Activated T-cell treated with anti-CD3 and anti-CD28 coated beads for 4 hours (primary cell): ENCODE data around the gene PRRC2A.

Experiments
- DNase-seq: peaks from one replicate; pipeline ENCODE4 v3.0.0-alpha.2; 2020

Gene PRRC2A

DNA sequence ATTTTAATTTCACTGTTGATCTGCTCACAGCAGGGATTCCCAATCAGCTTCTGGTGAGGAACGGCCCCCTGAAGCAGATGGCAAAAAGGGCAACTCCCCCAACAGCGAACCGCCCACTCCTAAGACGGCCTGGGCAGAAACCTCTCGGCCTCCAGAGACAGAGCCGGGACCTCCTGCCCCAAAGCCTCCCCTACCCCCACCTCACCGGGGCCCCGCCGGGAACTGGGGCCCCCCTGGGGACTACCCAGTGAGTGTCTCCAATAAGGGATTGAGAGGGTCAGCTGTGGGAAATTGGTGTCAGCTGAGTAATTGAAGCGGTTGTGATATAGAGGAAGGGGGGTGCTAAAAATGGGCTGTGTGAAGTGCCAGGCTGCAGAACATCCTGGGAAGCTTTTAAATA lies 6.4 kb downstream of the PRRC2A start:
- no peak for DNase-seq

DNA sequence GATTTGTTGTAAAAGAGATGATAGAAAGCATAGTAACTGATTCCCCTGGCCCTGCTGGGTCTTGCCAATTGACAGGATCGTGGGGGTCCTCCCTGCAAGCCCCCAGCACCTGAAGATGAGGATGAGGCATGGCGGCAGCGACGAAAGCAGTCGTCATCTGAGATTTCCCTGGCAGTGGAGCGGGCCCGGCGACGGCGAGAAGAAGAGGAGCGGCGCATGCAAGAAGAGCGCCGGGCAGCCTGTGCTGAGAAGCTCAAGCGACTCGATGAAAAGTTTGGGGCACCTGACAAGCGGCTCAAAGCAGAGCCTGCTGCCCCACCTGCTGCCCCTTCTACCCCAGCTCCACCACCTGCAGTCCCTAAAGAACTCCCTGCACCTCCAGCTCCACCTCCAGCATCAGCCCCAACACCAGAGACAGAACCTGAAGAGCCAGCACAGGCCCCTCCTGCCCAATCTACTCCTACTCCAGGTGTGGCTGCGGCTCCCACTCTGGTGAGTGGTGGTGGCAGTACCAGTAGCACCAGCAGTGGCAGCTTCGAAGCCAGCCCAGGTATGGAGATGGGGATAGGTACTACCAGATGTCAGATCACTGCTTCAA lies 7.3 kb downstream of the PRRC2A start:
- DNase-seq = no peak

DNA sequence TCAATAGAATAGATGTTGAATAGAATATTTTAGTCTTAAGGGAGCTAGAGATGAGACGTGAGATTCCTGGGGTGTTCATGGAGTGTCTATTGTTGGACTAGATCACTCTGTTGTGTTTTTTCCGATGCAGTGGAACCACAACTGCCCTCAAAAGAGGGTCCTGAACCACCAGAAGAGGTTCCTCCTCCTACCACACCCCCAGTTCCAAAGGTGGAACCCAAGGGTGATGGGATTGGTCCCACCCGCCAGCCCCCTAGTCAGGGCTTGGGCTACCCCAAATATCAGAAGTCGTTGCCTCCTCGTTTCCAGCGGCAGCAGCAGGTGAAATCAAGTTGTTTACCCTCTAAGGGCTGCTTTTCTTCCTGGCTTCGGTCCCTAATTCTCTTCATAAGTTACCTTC lies 8.5 kb downstream of the PRRC2A start:
- no peak for DNase-seq

DNA sequence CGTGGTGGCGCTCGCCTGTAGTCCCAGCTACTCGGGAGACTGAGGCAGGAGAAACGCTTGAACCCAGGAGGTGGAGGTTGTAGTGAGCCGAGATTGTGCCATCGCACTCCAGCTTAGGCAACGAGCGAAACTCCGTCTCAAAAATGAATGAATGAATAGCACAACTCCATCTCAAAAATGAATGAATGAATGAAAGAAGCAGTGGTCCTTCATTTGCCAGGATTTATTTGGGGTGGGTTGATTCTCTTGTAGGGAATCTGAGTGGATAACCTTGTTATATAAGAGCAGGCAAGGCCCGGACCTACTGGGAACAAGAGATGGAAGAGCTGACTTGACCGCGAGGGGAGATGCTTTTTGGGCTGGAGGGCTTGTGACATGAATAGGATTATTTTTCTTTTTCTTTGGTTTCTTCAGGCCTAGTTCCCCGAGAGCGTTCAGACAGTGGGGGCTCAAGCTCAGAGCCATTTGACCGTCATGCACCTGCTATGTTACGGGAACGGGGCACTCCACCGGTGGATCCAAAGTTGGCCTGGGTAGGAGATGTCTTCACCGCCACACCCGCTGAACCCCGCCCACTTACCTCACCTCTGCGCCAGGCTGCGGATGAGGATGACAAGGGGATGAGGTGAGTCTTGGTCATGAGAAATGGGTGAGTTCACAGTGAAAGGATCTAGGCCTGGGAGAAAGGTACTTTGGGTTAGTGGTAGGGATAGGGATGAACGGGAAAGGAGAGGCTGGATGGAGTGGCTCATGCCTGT lies 9.8 kb downstream of the PRRC2A start:
- DNase-seq = no peak

DNA sequence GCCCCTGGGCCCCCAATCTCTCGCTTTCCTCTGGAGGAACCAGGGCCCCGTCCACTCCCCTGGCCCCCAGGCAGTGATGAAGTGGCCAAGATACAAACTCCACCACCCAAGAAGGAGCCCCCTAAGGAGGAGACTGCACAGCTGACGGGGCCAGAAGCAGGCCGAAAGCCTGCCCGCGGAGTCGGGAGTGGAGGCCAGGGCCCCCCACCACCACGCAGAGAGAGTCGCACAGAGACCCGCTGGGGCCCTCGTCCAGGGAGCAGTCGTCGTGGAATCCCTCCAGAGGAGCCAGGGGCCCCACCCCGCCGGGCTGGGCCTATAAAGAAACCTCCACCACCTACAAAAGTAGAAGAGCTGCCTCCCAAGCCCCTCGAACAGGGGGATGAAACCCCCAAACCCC lies 10.7 kb downstream of the PRRC2A start:
- DNase-seq = no peak

DNA sequence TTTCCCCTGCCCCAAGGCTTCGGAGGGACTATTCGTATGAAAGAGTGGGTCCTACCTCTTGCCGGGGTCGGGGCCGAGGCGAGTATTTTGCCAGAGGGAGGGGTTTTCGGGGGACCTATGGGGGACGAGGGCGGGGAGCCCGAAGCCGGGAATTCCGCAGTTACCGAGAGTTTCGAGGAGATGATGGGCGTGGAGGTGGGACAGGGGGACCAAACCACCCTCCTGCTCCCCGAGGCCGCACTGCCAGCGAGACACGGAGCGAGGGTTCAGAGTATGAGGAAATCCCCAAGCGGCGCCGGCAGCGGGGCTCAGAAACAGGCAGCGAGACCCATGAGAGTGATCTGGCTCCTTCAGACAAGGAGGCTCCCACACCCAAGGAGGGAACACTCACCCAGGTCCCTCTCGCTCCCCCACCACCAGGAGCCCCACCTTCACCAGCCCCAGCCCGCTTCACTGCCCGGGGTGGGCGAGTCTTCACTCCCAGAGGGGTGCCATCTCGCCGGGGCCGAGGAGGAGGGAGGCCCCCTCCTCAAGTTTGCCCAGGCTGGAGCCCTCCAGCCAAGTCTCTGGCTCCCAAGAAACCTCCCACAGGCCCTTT lies 11.3 kb downstream of the PRRC2A start:
- no peak for DNase-seq

DNA sequence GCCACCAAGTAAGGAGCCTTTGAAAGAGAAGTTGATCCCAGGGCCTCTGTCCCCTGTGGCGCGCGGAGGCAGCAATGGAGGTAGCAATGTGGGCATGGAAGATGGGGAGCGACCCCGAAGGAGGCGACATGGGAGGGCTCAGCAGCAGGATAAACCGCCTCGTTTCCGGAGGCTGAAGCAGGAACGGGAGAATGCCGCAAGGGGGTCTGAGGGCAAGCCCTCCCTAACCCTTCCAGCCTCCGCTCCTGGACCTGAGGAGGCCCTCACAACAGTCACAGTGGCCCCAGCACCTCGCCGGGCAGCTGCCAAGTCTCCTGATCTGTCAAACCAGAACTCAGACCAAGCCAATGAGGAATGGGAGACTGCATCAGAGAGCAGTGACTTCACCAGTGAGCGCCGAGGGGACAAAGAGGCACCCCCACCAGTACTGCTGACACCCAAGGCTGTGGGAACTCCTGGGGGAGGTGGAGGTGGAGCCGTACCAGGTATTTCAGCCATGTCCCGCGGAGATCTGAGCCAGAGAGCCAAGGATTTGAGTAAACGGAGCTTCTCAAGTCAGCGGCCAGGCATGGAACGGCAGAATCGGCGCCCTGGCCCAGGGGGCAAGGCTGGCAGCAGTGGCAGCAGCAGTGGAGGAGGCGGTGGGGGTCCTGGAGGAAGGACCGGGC lies 11.9 kb downstream of the PRRC2A start:
- DNase-seq = no peak

DNA sequence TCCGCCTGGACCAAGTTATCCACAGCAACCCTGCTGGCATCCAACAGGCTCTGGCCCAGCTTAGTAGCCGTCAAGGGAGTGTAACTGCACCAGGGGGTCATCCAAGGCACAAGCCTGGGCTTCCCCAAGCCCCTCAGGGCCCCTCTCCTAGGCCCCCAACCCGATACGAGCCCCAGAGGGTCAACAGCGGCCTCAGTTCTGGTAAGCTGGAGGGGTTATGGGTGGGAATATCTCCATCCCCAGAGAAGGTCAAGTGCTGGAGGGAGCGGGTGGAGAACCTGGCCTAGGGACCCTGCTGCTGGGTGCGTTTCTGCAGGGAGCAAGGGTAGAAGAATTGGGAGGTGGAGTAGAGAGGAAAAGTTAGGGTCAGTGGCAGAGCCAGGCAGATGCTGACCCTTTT lies 12.9 kb downstream of the PRRC2A start:
- DNase-seq = no peak

DNA sequence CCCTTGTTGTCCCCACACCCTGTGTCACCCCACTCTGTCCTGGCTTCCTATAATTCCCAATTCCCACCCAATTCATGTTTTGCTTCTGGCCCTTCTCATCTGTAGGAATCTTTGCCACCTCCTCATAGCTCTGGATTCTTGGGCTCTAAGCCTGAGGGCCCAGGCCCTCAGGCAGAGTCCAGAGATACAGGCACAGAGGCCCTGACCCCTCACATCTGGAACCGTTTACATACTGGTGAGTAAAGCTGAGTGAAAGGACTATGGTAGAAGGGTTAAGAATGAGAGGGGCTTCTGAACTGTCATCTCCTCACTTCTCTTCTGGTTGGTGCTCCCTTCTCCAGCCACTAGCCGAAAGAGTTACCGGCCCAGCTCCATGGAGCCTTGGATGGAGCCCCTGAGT lies 13.6 kb downstream of the PRRC2A start:
- no peak for DNase-seq

DNA sequence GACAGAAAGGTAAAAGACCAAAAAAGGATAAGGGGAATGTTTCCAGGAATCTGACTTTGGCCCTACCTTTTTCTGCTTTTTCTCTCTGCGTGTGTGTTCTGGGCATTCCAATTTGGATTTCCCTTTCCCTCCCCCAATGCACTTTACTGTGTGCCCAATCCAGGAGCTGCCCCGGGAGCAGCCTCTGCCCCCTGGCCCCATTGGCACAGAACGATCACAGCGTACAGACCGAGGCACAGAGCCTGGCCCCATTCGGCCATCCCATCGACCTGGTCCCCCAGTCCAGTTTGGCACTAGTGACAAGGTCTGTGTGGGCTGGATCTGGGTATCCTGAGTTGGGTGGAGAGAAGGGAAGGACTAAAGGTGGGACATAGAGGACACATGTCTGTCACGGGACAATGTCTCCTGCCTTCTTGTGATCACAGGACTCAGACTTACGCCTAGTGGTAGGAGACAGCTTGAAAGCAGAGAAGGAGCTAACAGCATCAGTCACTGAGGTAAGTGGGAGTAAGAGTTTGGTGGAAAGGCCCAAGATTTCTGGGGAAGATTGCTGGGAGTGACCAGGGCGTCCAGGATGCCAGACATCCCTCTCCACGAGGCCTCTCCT lies 14.6 kb downstream of the PRRC2A start:
- DNase-seq = no peak

DNA sequence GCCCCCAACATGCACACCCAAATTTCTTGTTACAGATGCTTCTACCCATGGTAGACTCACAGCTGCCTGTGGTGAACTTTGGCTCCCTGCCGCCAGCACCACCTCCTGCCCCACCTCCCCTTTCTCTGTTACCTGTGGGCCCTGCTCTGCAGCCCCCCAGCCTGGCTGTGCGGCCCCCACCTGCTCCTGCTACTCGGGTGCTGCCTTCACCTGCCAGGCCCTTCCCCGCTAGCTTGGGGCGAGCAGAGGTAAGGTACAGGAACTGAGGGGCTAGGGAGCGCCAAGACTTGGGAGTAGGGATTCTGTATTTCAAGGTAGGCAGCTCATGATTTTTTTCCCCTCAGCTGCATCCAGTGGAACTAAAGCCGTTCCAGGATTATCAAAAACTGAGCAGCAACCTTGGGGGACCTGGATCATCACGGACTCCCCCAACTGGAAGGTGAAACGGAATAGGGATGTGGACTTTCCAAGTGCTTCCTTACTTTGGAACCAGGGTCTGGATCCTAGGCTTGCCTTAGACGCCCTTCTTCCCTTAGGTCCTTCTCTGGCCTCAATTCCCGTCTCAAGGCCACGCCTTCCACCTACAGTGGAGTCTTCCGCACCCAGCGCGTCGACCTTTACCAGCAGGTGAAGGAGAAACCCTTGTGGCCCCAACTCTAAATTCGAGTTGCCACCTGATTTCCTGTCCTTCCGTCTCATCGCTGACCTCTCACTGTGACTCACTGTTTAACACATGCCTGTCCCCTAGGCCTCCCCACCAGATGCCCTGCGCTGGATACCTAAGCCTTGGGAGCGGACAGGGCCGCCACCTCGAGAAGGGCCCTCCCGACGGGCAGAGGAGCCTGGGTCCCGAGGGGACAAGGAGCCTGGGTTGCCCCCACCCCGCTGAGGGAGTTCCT lies 16.4 kb downstream of the PRRC2A start:
- DNase-seq = no peak

DNA sequence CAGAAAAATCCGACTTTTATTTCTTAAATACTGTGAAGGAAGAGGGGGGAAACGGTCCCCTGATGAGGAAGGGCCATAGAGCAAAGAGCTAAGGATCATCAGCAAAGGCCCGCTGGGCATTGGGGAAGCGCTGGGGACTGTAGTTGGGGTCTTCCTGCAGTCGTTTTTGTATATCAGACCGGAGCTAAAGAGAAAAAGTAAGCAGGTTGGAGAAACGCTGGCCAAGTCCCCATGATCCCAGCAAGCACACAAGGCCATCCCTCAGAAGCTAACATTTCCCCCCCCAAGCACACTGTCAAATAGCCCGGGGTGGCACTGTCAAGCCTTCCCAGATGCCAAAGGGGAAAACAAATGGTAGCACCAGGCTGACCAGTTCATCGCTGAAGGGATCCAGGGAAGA lies 18.5 kb downstream of the PRRC2A start:
- no peak for DNase-seq

DNA sequence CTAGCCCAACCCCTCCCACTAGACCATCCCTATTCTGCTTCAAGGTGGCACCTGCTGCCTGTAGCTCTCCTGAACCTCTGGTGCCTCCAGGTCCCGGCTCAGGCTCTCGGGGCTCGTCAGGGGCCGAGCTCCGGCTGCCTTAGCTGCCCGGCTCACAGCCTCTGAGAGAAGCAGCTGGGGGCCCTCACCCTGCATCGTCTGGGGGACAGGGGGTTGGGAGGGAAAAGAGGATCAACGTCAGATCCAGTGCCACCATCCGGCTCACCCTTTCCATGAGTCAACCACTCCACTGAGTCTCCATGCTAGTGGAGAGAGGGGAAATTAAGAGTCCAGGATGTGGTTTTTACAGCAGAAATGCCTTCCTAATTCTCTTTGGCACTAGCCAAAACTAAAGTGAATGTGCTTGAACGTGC lies 18.9 kb downstream of the PRRC2A start:
- no peak for DNase-seq

DNA sequence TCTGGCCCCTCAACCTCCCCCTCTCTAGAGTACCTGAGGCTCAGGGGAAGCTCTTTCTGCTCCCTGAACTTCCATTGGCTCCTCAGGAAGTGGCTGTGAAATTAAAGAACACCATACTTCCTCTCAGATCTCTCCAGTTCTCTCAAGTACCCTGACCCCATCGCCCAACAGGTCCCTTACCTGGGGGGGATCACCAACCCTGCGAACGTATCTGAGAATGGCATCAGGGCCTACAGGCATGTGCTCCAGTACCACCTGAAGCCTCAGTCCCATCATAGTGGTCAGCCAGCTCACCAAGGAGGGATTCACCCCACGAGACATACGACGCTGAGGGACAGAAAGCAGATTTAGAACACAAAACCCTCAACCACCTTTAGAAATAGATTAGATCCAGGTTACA lies 20.1 kb downstream of the PRRC2A start:
- DNase-seq = no peak

DNA sequence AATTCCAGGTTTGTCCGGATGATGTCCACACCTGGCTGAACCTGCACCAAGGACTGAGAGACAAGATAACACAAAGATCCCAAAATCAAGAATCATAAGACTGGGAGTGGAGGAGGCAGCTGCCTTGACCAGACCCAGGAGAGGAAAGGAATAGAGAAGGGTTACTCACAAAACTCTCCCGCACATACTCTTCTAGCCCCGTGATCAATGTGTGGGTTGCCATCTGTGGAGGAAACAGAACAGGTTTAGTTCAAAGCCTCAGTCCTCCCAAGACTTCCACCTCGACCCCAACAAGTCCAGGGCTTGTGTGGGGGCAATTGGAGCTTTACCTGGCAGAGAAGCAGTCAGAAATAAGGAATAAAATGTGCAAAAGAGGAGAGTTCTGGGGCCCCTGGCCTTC lies 20.9 kb downstream of the PRRC2A start:
- no peak for DNase-seq

DNA sequence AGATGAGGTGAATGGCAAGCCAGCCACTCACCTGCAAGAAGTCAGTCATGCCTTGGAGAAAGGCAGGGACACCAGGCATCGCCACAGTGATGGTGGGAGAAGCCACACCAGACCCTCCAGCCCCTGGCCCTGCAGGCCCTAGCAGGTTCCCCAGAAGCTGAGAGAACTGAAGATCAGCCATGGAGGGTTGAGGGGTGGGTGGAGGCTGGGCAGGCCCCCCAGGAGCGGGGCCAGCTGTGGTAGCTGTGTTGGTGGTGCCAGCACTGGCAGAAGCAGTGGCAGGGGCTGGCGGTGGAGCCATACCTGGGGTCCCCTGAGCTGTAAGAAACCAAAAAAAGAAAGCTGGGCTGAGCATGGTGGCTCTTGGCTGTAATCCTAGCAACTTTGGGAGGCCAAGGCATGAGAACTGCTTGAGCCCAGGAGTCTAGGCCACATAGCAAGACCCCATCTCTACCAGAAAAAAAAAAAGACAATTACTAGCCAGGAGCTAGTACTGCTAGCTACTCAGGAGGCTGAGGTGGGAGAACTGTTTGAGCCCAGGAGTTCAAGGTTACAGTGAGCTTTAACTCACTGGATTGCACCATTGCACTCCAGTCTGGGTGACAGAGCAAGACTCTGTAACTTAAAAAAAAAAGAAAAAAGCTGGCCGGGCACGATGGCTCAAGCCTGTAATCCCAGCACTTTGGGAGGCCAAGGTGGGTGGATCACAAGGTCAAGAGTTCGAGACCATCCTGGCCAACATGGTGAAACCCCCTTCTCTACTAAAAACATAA lies 22.5 kb downstream of the PRRC2A start:
- no peak for DNase-seq

DNA sequence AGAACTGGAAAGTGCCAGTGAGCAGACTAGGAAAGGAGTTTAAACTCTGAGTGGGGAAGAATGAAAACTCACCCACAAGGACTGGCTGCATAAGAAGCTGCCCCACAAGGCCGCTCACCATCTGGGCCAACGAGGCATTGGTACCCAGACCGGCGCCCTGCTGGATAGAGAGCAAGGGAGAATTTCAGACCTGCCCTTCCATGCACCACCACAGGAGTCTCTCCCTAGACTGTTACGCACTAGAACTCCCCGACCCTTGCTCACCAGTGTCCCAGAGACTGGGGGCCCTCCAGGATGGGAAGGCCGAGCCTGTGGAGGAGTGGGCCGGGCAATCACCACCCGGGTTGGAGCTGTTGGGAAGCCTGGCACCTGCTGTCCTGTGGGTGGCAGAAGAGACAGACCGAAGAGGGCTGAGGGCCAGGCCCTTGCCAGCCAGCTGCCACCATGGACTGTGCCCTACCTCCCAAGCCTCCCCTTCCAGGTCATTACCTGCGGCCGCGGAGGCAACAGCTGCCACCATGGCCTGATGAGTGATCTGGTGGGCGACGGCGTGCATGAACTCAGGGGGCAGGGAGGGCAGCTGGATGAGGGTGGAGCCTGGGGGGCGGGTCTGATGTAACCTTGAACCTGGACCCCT lies 23.4 kb downstream of the PRRC2A start:
- DNase-seq = no peak

DNA sequence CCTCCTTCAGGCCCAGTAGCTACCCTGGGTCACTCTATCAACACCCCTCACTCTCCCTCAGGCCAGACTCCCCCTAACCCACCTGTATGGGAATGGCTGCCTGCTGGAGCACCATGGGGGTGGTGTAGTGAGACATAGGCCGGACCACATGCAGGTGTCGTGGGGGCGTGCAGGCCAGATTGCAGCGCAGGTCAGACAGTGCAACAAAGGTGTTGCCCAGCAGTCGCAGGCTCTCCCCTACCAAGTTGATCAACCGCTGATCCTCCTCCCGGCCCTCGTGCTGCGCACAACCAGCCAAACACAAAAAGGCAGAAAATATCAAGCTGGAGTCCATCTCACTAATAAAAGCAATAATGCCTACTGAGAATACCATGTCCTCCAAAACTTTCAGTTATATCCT lies 24.8 kb downstream of the PRRC2A start:
- DNase-seq = no peak

DNA sequence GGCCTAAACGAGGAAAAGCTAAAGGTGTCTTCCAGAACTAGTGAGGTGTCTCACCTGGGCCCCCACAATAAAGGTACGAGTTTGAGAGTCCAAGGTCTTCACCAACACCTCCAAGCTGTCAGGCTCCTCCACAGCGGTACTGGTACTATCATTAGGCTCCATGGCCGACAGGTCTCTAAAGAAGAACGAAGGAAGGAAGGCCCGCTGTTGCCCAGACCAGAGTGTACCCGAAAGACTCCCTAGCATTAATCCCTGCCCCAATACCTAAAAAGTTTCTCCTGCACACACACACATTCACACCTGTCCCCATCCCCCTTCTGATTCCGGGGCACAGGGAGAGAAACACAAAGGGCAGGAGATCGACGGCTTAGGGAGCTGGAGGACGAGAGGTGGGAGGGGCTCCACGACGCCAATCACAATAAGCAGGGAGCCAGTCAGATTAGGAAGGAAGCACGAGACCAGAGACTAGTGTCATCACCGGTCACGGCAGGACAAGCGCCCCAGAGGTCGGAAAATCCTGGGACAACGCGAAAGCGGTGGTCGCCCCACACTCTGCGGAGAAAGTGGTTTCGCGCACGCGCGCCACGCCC lies 31.2 kb downstream of the PRRC2A start:
- DNase-seq = no peak

DNA sequence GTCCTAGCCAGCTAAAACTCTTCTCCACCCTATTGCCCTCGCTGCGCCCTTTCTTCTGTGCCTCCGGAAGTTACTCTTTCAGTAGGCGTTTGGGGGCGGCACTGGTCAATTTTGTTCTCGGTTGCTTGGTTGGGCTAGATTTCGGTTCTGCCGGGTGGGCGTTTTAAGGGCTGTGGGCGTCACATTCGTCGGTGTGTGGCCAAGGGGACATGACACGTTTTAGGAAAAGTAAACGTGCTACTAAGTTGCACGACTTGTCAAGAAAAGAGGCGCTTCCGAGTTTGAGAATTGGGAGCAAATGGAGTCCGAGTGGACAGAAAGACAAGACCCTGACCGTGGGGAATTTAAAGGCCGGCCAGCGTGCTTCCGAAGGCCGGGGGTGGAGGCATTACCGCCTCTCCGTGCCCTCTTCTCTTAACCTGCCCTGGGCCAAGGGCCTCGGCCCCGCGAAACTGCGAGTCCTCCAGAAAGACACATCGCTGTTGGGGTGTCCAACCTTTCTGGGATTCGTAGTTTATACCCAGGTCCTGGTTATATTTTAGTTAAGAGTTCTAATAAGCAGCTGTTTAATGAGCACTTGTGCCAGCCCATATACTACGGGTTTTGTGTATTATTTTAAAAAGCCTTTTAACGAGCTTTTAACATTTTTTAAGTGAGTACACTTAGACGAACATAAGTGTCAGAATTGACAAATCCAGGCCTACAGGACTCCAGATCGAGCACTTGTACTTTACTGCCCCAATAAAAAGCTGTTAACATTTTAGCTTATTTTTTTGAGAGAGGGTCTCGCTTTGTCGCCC lies 32.6 kb downstream of the PRRC2A start:
- peak; percentile 83 for DNase-seq
